ENCODE data around the gene P2RY12.

The P2RY12 gene

GRCh38 chr3:151305060-151305774 lies 79.3 kb downstream of the P2RY12 start:
- DNase-seq = peak; percentile 69

GRCh38 chr3:151303751-151304150 lies 80.8 kb downstream of the P2RY12 start:
- DNase-seq = no peak

- DNase-seq = peak; percentile 62
Observed at GRCh38 chr3:151301787-151302186, 82.8 kb downstream of the P2RY12 start.

GRCh38 chr3:151300539-151300938 lies 84.0 kb downstream of the P2RY12 start:
- no peak for DNase-seq

GRCh38 chr3:151299006-151299405 lies 85.5 kb downstream of the P2RY12 start:
- no peak for DNase-seq

- DNase-seq = no peak
Observed at GRCh38 chr3:151297429-151297828, 87.1 kb downstream of the P2RY12 start.

- no peak for DNase-seq
Observed at GRCh38 chr3:151296226-151296625, 88.3 kb downstream of the P2RY12 start.

- DNase-seq = peak; percentile 29
Observed at GRCh38 chr3:151293127-151293526, 91.4 kb downstream of the P2RY12 start.

- peak; percentile 34 for DNase-seq
Observed at GRCh38 chr3:151290673-151291072, 93.9 kb downstream of the P2RY12 start.

- DNase-seq = no peak
Observed at GRCh38 chr3:151289445-151289844, 95.1 kb downstream of the P2RY12 start.
